Lower lobe of right lung (tissue), 2 donors: Measurements from ENCODE around the gene SH3GL2. TPM values are rescaled to one million over a fixed set of nuclear protein-coding genes. Genes with fewer than 3 reads are reported as not detected.

Experiments
- ATAC-seq, 2 donors: fragments of 200-7000 bp; cut with Tn5 transposase; one replicate each; pipeline ENCODE4 v1.9.1; 2020 to 2022; ENCODE audit warnings: mild to moderate bottlenecking in 2 of 2, moderate library complexity in 2 of 2
- DNase-seq: peaks from one replicate; pipeline ENCODE4 v3.0.0-alpha.2; 2020
- H3K27ac ChIP-seq: fragments of 200-600 bp; one replicate; pipeline ENCODE4 v1.8.0; 2022
- H3K27me3 ChIP-seq: fragments of 200-600 bp; one replicate; pipeline ENCODE4 v1.8.0; 2022; ENCODE audit warnings: low read depth
- H3K36me3 ChIP-seq: fragments of 200-600 bp; one replicate; pipeline ENCODE4 v1.8.0; 2022; ENCODE audit warnings: mild to moderate bottlenecking
- H3K4me1 ChIP-seq: fragments of 200-600 bp; one replicate; pipeline ENCODE4 v1.8.0; 2022
- H3K4me3 ChIP-seq: fragments of 200-600 bp; one replicate; pipeline ENCODE4 v1.8.0; 2022; ENCODE audit warnings: mild to moderate bottlenecking
- H3K9me3 ChIP-seq: fragments of 200-600 bp; one replicate; pipeline ENCODE4 v1.8.0; 2022
- CTCF ChIP-seq: fragments of 200-600 bp; IDR thresholded peaks from one replicate; pipeline ENCODE4 v1.8.0; 2022; ENCODE audit warnings: antibody characterized with exemption, mild to moderate bottlenecking
- intact Hi-C: fragments of 100-400 bp; cut with DNase I; formaldehyde crosslinking; loops from one replicate; pipeline ENCODE4 v1.11.0; 2022
- total RNA-seq: library from RNA; stranded (reverse); fragmentation: NEBNext Ultra II Directional; extraction: Animal tissue kit (Norgen Biotek cat#: 25700); gene quantifications from one replicate; pipeline ENCODE4 v1.2.1, GENCODE V29; 2021
- donor health status: DM: no; HTN: yes; CAD: no; lungs with severe emphysema.

Gene SH3GL2
- total RNA-seq, 1 donor from 2014 or later: 1.3 TPM

GRCh38 chr9:17632994-17633393 lies 54.1 kb downstream of the SH3GL2 start:
- intact Hi-C loops: no loop called here
- DNase-seq (no peak), ATAC-seq (no peak)
- no peaks in the 10 kb centered on the region for H3K4me1 ChIP-seq
- no peak for TF ChIP-seq CTCF
- H3K4me3 ChIP-seq: no peak overlapping the region
- H3K9me3 ChIP-seq: no peaks in the 10 kb centered on the region
- H3K27me3 ChIP-seq: no peaks in the 10 kb centered on the region
- H3K27ac ChIP-seq: no peak overlapping the region
- no peaks in the 10 kb centered on the region for H3K36me3 ChIP-seq

GRCh38 chr9:17635115-17635890 lies 56.4 kb downstream of the SH3GL2 start:
- Histone ChIP-seq H3K27me3 (no peaks in the 10 kb centered on the region), H3K36me3 (no peaks in the 10 kb centered on the region), H3K4me3 (no peak overlapping the region), H3K4me1 (no peaks in the 10 kb centered on the region), H3K9me3 (no peaks in the 10 kb centered on the region), H3K27ac (no peak overlapping the region)
- intact Hi-C loops: no loop called here
- ATAC-seq (no peak), DNase-seq (no peak)
- no peak for TF ChIP-seq CTCF

- TF ChIP-seq CTCF: no peak
These were observed 57.5 kb downstream of the SH3GL2 start for GRCh38 chr9:17636349-17636748.

GRCh38 chr9:17636821-17637220 lies 58.0 kb downstream of the SH3GL2 start:
- intact Hi-C loops: no loop called here
- Histone ChIP-seq H3K4me3 (no peak overlapping the region), H3K36me3 (no peaks in the 10 kb centered on the region), H3K27me3 (no peaks in the 10 kb centered on the region), H3K4me1 (no peaks in the 10 kb centered on the region), H3K27ac (no peak overlapping the region), H3K9me3 (no peaks in the 10 kb centered on the region)
- DNase-seq (no peak), ATAC-seq (no peak)
- TF ChIP-seq CTCF: no peak

More at GRCh38 chr9:17636349-17636748, 57.5 kb downstream of the SH3GL2 start:
- intact Hi-C loops: no loop called here
- Histone ChIP-seq H3K4me1 (no peaks in the 10 kb centered on the region), H3K36me3 (no peaks in the 10 kb centered on the region), H3K27ac (no peak overlapping the region), H3K9me3 (no peaks in the 10 kb centered on the region), H3K27me3 (no peaks in the 10 kb centered on the region), H3K4me3 (no peak overlapping the region)
- ATAC-seq (no peak), DNase-seq (no peak)

GRCh38 chr9:17637229-17637628 lies 58.4 kb downstream of the SH3GL2 start:
- no peak for TF ChIP-seq CTCF
- Histone ChIP-seq H3K4me3 (no peak overlapping the region), H3K4me1 (no peaks in the 10 kb centered on the region), H3K27me3 (no peaks in the 10 kb centered on the region), H3K9me3 (no peaks in the 10 kb centered on the region), H3K27ac (no peak overlapping the region), H3K36me3 (no peaks in the 10 kb centered on the region)
- intact Hi-C loops: no loop called here
- ATAC-seq (no peak), DNase-seq (no peak)
